Stimulated activated CD8-positive, alpha-beta memory T cell treated with anti-CD3 and anti-CD28 coated beads, Interleukin-15, amount 100 ng/mL, for 1 hour (primary cell): Measurements from ENCODE around the gene NFE2L1.
"Not testable (repeated sequence)": the region's sequence is repeated elsewhere in the genome, so short reads cannot be mapped to it uniquely, and the experiment has no call there.

Experiments
- DNase-seq: peaks from one replicate; pipeline ENCODE4 v3.0.0-alpha.2; 2020; ENCODE audit warnings: low read depth

The NFE2L1 gene

GRCh38 chr17:48047741-48048383 is at the start of gene NFE2L1:
TSS of gene NFE2L1 (plus strand) at chr17:48048359. CDS start at chr17:48051119, 2,760 bp downstream.
- peak; percentile 95 for DNase-seq

GRCh38 chr17:47999582-47999981 is 48.6 kb upstream of the NFE2L1 start:
- no peak for DNase-seq

- no peak for DNase-seq
Measured at GRCh38 chr17:48001197-48001596, 47.0 kb upstream of the NFE2L1 start.

GRCh38 chr17:48001657-48002056 is 46.5 kb upstream of the NFE2L1 start:
- not testable (repeated sequence) for DNase-seq

- no peak for DNase-seq
Measured at GRCh38 chr17:48002266-48002915, 45.8 kb upstream of the NFE2L1 start.

GRCh38 chr17:48002916-48003416 is 45.2 kb upstream of the NFE2L1 start:
- no peak for DNase-seq

GRCh38 chr17:48003417-48004151 is 44.6 kb upstream of the NFE2L1 start:
- DNase-seq: no peak

- DNase-seq: no peak
Measured at GRCh38 chr17:48004983-48005382, 43.2 kb upstream of the NFE2L1 start.

GRCh38 chr17:48006936-48007709 is 41.0 kb upstream of the NFE2L1 start:
- no peak for DNase-seq

GRCh38 chr17:48010193-48010592 is 38.0 kb upstream of the NFE2L1 start:
- no peak for DNase-seq

- no peak for DNase-seq
Measured at GRCh38 chr17:48011405-48012150, 36.6 kb upstream of the NFE2L1 start.

GRCh38 chr17:48012151-48012520 is 36.0 kb upstream of the NFE2L1 start:
- no peak for DNase-seq

GRCh38 chr17:48012654-48013053 is 35.5 kb upstream of the NFE2L1 start:
- no peak for DNase-seq

GRCh38 chr17:48013876-48014594 is 34.1 kb upstream of the NFE2L1 start:
- DNase-seq: no peak

- DNase-seq: no peak
Measured at GRCh38 chr17:48014595-48015111, 33.5 kb upstream of the NFE2L1 start.

GRCh38 chr17:48016112-48016511 is 32.0 kb upstream of the NFE2L1 start:
- no peak for DNase-seq

GRCh38 chr17:48017817-48018158 is 30.4 kb upstream of the NFE2L1 start:
- not testable (repeated sequence) for DNase-seq

GRCh38 chr17:48021934-48022333 is 26.2 kb upstream of the NFE2L1 start:
- DNase-seq: no peak

- DNase-seq: no peak
Measured at GRCh38 chr17:48022901-48023300, 25.3 kb upstream of the NFE2L1 start.

- no peak for DNase-seq
Measured at GRCh38 chr17:48023400-48024148, 24.6 kb upstream of the NFE2L1 start.
